Common myeloid progenitor, CD34-positive (primary cell): ENCODE results near the gene UCKL1.

Experiments
- CTCF ChIA-PET: fragments of 350-600 bp; sonication (Branson Sonifier 250); formaldehyde crosslinking; loops from one replicate; lab custom pipeline; 2021; ENCODE audit warnings: antibody characterized with exemption; lab: Charles Lee
- POLR2A ChIA-PET: fragments of 350-600 bp; sonication (Branson Sonifier 250); formaldehyde crosslinking; loops from one replicate; lab custom pipeline; 2021; ENCODE audit warnings: antibody characterized with exemption; lab: Charles Lee
- DNase-seq, 3 donors: peaks; one replicate each; pipeline versions ENCODE4 v3.0.0 to v3.0.0-alpha.2; 2013
- H3K27ac ChIP-seq, 2 experiments: 1 replicate in 1 of 2; 2 replicates in 1 of 2; pipeline ENCODE4 v1.7.0; 2013; ENCODE audit warnings: inconsistent platforms in 2 of 2, low read length in 2 of 2, mild to moderate bottlenecking in 2 of 2, low read depth in 1 of 2, moderate library complexity in 1 of 2; ENCODE audit not compliant: severe bottlenecking in 2 of 2, insufficient read depth in 1 of 2, poor library complexity in 1 of 2
- H3K27me3 ChIP-seq, 5 experiments: replicated peaks in 2 of 5; 1 replicate in 3 of 5; 2 replicates in 2 of 5; pipeline versions ENCODE4 v1.6.1 to v1.7.0; 2013; ENCODE audit warnings: low read length in 4 of 5, mild to moderate bottlenecking in 2 of 5, moderate library complexity in 2 of 5, inconsistent platforms in 1 of 5; ENCODE audit not compliant: insufficient read depth in 5 of 5, control insufficient read depth in 4 of 5
- H3K36me3 ChIP-seq, 4 experiments: 1 replicate in 2 of 4; 2 replicates in 2 of 4; pipeline versions ENCODE4 v1.6.1 to v1.7.0; 2013; ENCODE audit warnings: low read length in 3 of 4, control low read depth in 1 of 4, mild to moderate bottlenecking in 1 of 4; ENCODE audit not compliant: control insufficient read depth in 4 of 4, insufficient read depth in 4 of 4
- H3K4me1 ChIP-seq, 4 experiments: 1 replicate in 3 of 4; 2 replicates in 1 of 4; pipeline versions ENCODE4 v1.6.1 to v1.7.1; 2013; ENCODE audit warnings: low read length in 3 of 4, mild to moderate bottlenecking in 3 of 4, control low read depth in 1 of 4, inconsistent platforms in 1 of 4, moderate library complexity in 1 of 4; ENCODE audit not compliant: control insufficient read depth in 4 of 4, insufficient read depth in 4 of 4; ENCODE audit errors: control extremely low read depth in 1 of 4
- H3K4me3 ChIP-seq, 7 experiments: 1 replicate in 4 of 7; 2 replicates in 3 of 7; pipeline versions ENCODE4 v1.5.1 to v1.7.0; 2013; ENCODE audit warnings: mild to moderate bottlenecking in 7 of 7, low read length in 6 of 7, moderate library complexity in 6 of 7, inconsistent platforms in 2 of 7, low read depth in 2 of 7, control low read depth in 1 of 7; ENCODE audit not compliant: insufficient read depth in 4 of 7, control insufficient read depth in 1 of 7; ENCODE audit errors: extremely low read depth in 1 of 7
- H3K9me3 ChIP-seq, 5 experiments: 1 replicate in 4 of 5; 2 replicates in 1 of 5; pipeline versions ENCODE4 v1.6.1 to v1.7.1; 2013; ENCODE audit warnings: low read length in 4 of 5, mild to moderate bottlenecking in 2 of 5, inconsistent platforms in 1 of 5, low read depth in 1 of 5, moderate library complexity in 1 of 5; ENCODE audit not compliant: control insufficient read depth in 4 of 5, insufficient read depth in 2 of 5; ENCODE audit errors: control extremely low read depth in 1 of 5
- WGBS: methylation state at CpG from one replicate; pipeline ENCODE4 v1.1.5; 2013; ENCODE audit not compliant: insufficient coverage; 5-methylcytosine and 5-hydroxymethylcytosine counted together

Gene UCKL1

DNA sequence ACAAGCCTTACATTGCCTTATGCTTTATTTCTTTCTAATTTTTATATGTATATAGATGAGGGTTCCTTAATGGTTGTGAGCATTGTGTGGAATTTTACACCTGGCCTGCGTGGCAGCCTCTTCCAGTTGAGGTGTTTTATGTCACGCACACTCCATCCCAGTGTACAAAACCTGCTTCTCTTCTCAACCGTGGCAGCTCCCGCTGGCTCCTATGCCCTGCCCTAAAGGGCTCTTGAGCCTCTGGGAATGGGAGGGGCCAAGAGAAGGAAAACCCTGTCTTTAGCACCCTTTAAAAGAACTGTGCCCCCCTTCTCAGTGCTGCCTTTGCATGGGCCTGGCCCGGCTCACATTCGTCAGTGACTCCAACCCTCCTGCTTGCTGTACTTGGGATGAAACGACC lies 65.6 kb downstream of the UCKL1 start:
- no peak for DNase-seq
- H3K36me3 ChIP-seq: peaks cover 9 to 56% (median 47%) of the 10 kb centered on the region in 4 experiments
- H3K27ac ChIP-seq: no peak overlapping the region
- WGBS: 97% methylated on average over 7 of the region's 7 CpGs
- H3K4me1 ChIP-seq: peaks cover 0 to 10% (median 7%) of the 10 kb centered on the region in 4 experiments
- no peaks in the 10 kb centered on the region for H3K27me3 ChIP-seq
- H3K9me3 ChIP-seq: no peaks in the 10 kb centered on the region
- ChIA-PET CTCF (interaction anchor here (1.1 to 1.2 kb wide), 2 partner anchors 15 to 26 kb away, joined by 3 to 4 read pairs; partner anchors contain the start of gene TPD52L2), POLR2A (no interaction called here)
- no peak overlapping the region for H3K4me3 ChIP-seq

DNA sequence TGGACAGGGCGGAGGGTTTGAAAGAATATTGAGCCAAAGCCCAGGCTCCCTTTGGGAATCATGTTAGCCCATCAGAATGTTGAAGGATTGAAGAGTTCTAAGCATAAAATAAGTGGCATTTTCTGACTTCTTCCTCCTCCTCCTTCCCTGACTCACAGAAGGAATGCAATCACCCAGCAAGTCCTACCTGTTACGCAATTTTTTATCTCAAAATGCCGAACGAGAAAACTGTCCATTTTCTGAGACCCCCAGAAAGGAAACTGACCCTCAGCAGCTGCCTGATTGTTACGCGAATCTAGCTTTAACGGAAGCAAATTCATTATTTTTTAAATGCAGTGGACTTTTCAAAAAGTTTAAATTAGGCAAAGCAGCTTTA lies 66.0 kb downstream of the UCKL1 start:
- POLR2A ChIA-PET: no interaction called here
- no peak overlapping the region for H3K27ac ChIP-seq

More for the DNA sequence above, 66.0 kb downstream of the UCKL1 start:
- Histone ChIP-seq H3K27me3 (no peaks in the 10 kb centered on the region), H3K9me3 (no peaks in the 10 kb centered on the region), H3K36me3 (peaks cover 9 to 60% (median 49%) of the 10 kb centered on the region in 4 experiments), H3K4me3 (no peak overlapping the region), H3K4me1 (peaks cover 0 to 10% (median 7%) of the 10 kb centered on the region in 4 experiments)
- CTCF ChIA-PET: interaction anchor here (1.1 to 1.2 kb wide), 2 partner anchors 15 to 25 kb away, joined by 3 to 4 read pairs; partner anchors contain the start of gene TPD52L2
- no peak for DNase-seq
- WGBS: 100% methylated on average over 6 of the region's 7 CpGs
